ENCODE data around the gene SMIM41. TPM values are rescaled to one million over a fixed set of nuclear protein-coding genes. Genes with fewer than 3 reads are reported as not detected.

SMIM41 gene
- total RNA-seq, 2 experiments from 2014 or later: not detected

DNA sequence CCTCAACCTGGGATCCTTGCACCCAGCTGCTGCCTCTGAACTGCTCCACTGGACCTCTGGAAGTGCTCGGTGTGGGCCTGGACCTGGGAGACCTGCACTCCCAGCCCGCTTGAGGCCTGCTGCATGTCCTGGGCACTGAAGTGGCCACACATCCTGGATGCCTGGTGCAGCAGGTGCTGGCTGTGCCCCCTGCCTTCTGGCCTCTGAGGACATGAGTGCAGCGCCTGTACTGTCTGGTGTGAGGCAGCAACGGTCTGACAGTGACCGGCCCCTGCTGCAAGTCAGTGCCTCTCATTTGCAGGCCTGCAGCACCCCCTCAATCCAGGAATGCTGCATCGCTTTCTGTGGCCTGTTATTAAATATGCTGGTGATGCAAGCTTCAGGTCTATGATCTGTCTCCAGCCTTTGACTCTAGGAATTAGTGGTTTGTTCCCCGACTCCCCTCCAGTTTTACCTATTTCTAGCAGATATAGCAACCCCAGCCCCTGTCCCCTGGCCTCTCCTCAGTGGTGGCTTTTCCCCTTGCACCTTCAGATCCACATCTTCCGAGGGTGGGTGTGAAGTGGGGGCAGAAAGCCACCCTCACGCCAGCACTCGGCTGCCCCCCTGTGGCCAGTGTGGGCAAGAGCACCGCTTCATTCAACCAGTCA is 3.6 kb downstream of the SMIM41 start:
- peak; percentile 80 for DNase-seq (ENCODE audit: low spot score)
- POLR2A ChIA-PET: interaction anchor here (0.7 to 3.7 kb wide), 3 partner anchors 16 to 57 kb away, joined by 3 to 26 read pairs (median 5); no protein-coding TSS in a partner anchor
- Histone ChIP-seq H4K20me1 (ENCODE audit: insufficient read depth, low read length) (no peaks in the 10 kb centered on the region), H3K9me3 (ENCODE audit: low read length) (no peaks in the 10 kb centered on the region), H3K36me3 (ENCODE audit: insufficient read depth, low read length) (peaks cover 20% of the 10 kb centered on the region), H3K9me2 (ENCODE audit: insufficient read depth, low read length) (no peaks in the 10 kb centered on the region), H2AFZ (ENCODE audit: low read length) (no peak overlapping the region), H3K27ac (ENCODE audit: low read depth, low read length, poor library complexity, severe bottlenecking) (peak overlapping the region; percentile 84), H3K4me3 (ENCODE audit: low read depth, low read length, poor library complexity, severe bottlenecking) (no peak overlapping the region), H3K79me2 (ENCODE audit: insufficient read depth, low read depth, low read length) (no peaks in the 10 kb centered on the region), H3K4me1 (ENCODE audit: insufficient read depth, low read length, poor library complexity, severe bottlenecking) (peaks cover 68% of the 10 kb centered on the region), H3K4me2 (ENCODE audit: low read length) (peak overlapping the region; percentile 81)
- CTCF ChIA-PET (ENCODE audit: unreplicated experiment): interaction anchor here (0.9 to 3.1 kb wide), 4 partner anchors 51 to 60 kb away, joined by 3 to 32 read pairs (median 8); no protein-coding TSS in a partner anchor
- intact Hi-C loops (cut with micrococcal nuclease; ENCODE audit: unreplicated experiment): loop anchor here (1.0 kb wide), 3 partner anchors 35 to 58 kb away; no protein-coding TSS in a partner anchor
- no TSS peak for BruUV-seq (replicated peaks)
- TF ChIP-seq, protein P1, sequence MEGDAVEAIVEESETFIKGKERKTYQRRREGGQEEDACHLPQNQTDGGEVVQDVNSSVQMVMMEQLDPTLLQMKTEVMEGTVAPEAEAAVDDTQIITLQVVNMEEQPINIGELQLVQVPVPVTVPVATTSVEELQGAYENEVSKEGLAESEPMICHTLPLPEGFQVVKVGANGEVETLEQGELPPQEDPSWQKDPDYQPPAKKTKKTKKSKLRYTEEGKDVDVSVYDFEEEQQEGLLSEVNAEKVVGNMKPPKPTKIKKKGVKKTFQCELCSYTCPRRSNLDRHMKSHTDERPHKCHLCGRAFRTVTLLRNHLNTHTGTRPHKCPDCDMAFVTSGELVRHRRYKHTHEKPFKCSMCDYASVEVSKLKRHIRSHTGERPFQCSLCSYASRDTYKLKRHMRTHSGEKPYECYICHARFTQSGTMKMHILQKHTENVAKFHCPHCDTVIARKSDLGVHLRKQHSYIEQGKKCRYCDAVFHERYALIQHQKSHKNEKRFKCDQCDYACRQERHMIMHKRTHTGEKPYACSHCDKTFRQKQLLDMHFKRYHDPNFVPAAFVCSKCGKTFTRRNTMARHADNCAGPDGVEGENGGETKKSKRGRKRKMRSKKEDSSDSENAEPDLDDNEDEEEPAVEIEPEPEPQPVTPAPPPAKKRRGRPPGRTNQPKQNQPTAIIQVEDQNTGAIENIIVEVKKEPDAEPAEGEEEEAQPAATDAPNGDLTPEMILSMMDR (conservative IDR thresholded peaks at IDR 0.05; ENCODE audit: low read length): peak; percentile 100
- no peak for TF ChIP-seq EZH2phosphoT487 (IDR thresholded peaks at IDR 0.05; ENCODE audit: borderline replicate concordance, low read depth, low read length)

DNA sequence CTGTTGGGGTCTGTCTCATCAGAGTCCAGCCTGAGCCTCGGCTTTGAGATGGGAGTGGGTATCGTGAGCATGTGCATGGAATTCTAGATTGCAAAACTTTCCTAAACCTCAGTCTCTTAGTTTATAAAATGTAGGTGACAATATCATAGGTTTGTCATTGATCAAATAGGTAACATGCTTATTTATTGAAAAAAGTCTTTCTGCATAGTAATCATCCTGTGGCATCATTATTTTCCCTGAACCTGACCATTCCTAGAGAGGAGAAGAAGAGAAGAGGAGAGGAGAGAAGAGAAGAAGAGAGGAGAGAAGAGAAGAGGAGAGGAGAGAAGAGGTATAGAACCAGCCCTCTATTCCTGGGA is 4.1 kb downstream of the SMIM41 start:
- BruUV-seq (replicated peaks): no TSS peak
- CTCF ChIA-PET (ENCODE audit: unreplicated experiment): interaction anchor here (1.5 kb wide), 1 partner anchor 58 kb away, joined by 13 read pairs; no protein-coding TSS in a partner anchor

More for the DNA sequence above, 4.1 kb downstream of the SMIM41 start:
- no peaks in the 10 kb centered on the region for H3K79me2 ChIP-seq (ENCODE audit: insufficient read depth, low read depth, low read length)
- POLR2A ChIA-PET: interaction anchor here (1.3 to 3.7 kb wide), 2 partner anchors 54 to 58 kb away, joined by 3 to 26 read pairs; no protein-coding TSS in a partner anchor
- H3K36me3 ChIP-seq (ENCODE audit: insufficient read depth, low read length): peaks cover 14% of the 10 kb centered on the region; the same call in 1 of the 2 replicates
- DNase-seq (ENCODE audit: low spot score): no peak
- H3K4me3 ChIP-seq (ENCODE audit: low read depth, low read length, poor library complexity, severe bottlenecking): no peak overlapping the region
- H3K4me1 ChIP-seq (ENCODE audit: insufficient read depth, low read length, poor library complexity, severe bottlenecking): peaks cover 73% of the 10 kb centered on the region
- no peaks in the 10 kb centered on the region for H3K9me2 ChIP-seq (ENCODE audit: insufficient read depth, low read length)
- no peak overlapping the region for H2AFZ ChIP-seq (ENCODE audit: low read length)
- H4K20me1 ChIP-seq (ENCODE audit: insufficient read depth, low read length): no peaks in the 10 kb centered on the region
- H3K27ac ChIP-seq (ENCODE audit: low read depth, low read length, poor library complexity, severe bottlenecking): no peak overlapping the region
- no peak for TF ChIP-seq EZH2phosphoT487 (IDR thresholded peaks at IDR 0.05; ENCODE audit: borderline replicate concordance, low read depth, low read length)
- TF ChIP-seq, protein P1 (conservative IDR thresholded peaks at IDR 0.05; ENCODE audit: low read length): peak; percentile 58; the same call in 1 of the 2 replicates
- H3K9me3 ChIP-seq (ENCODE audit: low read length): no peaks in the 10 kb centered on the region
- peak overlapping the region; percentile 81; the same call in 1 of the 2 replicates for H3K4me2 ChIP-seq (ENCODE audit: low read length)
- intact Hi-C loops (cut with micrococcal nuclease; ENCODE audit: unreplicated experiment): loop anchor here (1.0 kb wide), 3 partner anchors 35 to 58 kb away; no protein-coding TSS in a partner anchor
